GM19035 (cell line): ENCODE data around the gene FBXL3.
A peak's percentile ranks its signal among the peaks of the same experiment; 100 is the strongest.
"Not testable (repeated sequence)": the region's sequence is repeated elsewhere in the genome, so short reads cannot be mapped to it uniquely, and the experiment has no call there.

Experiments
- ATAC-seq: cut with Tn5 transposase; IDR thresholded peaks from one replicate; pipeline ENCODE4 v1.9.1; 2021; ENCODE audit not compliant: unreplicated experiment

FBXL3 gene

GRCh38 chr13:76991796-76992547 is 35.0 kb downstream of the FBXL3 start, which contains the start of gene CLN5:
TSS of gene CLN5 (plus strand) at chr13:76992081. CDS start at chr13:76992099, 18 bp downstream.
- ATAC-seq = peak; percentile 93

DNA sequence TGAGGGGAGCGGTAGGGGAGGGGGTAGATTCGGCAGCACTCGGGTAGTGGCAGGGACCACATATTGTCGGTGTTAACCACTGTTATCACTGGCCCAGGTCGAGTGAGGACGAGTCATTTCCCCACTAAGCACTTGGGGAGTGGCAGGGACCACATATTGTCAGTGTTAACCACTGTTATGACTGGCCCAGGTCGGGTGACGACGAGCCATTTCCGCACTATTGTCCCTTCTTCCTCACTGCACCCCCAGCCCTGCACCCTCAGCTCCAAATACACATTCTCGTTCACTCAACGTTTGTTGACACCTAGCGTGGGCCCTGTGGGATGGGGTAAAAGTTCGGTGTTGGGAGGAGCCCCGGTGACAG is 35.5 kb downstream of the FBXL3 start:
- peak; percentile 61 for ATAC-seq

DNA sequence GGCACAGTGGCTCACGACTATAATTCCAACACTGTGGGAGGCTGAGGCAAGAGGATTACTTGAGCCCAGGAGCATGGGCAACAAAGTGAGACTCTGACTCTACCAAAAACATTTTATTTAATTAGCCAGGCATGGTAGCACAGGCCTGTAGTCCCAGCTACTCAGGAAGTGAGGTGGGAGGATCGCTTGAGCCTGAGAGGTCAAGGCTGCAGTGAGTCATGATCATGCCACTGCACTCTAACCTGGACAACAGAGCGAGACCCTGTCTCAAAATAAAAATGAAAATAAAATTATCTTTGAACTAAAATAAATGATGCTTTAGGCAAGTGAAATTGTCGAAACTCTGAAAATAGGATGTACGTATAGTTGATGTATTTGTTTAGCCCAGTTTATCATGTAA is 43.3 kb downstream of the FBXL3 start:
- no peak for ATAC-seq

- no peak for ATAC-seq
These were observed 44.9 kb downstream of the FBXL3 start for GRCh38 chr13:76982061-76982460.

GRCh38 chr13:76980075-76980718 is 46.8 kb downstream of the FBXL3 start:
- ATAC-seq = peak; percentile 100

DNA sequence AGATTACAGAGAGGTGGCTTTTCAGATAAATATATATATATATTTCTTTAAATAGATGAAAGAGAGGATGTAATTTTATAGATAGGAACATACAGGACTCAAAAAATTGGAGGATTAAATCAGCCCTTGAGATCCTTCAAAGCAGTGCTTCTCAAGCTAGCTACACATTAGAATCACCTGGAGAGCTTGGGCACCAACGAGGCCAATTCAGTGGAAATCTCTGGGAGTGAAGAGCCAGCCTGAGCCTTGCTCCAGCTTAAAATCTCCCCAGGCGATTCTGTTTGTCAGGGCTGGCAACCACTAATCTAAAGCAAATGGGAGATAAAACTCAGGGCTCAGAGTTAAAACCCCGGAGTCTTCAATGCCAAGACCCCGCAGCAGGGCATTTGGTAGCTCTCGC is 50.0 kb downstream of the FBXL3 start:
- no peak for ATAC-seq

GRCh38 chr13:76976490-76976889 is 50.5 kb downstream of the FBXL3 start:
- ATAC-seq = no peak

DNA sequence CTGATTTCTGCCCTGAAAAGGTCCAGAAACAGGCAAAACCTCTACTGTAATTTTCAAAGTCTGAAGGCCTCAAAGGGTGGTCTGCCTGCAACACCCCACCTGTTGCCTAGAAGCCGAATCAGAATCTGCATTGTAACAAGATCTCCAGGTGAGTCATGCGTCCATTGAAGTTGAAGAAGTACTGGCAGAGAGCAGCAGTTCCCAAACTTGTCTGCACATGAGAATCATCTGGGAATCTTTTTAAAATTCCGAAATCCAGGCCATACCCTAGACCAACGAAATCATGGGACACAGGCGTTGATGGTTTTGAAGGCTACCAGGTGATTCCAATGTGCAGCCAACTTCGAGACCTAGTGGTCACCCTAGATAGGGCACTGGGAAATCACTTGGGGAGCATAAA is 51.1 kb downstream of the FBXL3 start:
- ATAC-seq = no peak

DNA sequence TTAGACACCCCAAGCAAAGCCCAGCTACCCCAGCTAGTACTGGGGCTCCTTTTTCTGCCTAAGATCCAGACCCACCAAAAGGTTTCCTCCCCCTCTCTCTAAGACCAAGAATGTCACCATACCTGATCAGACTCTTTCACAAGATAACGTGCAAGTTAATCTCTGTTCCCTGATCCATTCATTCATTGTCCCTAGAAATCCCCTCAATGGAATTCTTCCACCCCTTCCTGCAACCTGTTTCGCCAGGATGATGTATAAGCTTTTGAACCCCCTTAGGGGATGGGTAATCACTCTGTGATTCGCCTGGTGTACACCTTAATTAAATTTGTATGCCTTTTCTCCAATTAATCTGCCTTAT is 52.4 kb downstream of the FBXL3 start:
- ATAC-seq = no peak

GRCh38 chr13:76973920-76974617 is 52.9 kb downstream of the FBXL3 start:
- no peak for ATAC-seq

DNA sequence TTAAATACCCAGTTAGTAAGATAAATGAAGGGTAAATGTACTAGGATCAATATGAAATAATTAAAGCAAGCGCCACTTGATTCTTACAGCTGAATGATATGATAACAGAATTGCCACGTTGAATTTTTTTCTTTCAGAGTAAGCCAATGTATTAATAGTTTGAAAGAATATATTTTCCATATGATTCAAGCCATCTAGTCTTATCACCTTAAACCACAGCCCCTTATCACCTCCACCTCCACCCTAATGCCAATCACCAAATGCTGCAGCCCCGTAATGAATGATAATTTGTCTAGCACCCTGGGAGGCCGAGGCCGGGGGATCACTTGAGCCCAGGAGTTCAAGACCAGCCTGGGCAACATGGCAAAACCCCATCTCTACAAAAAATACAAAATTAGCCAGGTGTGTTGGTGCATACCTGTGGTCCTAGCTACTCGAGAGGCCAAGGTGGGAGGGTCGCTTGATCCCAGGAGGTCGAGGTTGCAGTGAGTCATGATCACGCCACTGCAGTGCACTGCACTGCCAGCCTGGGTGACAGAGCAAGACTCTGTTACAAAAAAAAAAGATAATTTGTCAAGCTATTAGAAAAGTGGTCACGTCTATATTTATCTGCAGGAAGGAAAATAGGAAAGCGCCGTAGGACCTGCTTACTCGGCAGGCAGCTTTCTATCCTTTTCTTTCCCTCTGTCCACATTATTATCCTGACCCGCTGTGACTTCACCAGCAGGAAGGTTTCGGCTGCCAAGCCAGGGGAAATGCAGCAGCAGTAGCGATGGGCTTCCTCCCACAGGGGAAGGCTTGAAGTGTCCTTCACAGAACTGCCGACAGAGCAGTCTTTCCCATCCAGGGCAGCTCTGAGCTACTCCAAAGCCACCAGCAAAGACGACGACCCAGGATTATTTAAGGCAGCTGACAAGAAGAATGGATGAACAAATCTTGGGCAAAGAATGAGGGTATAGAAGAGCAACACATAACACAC is 54.8 kb downstream of the FBXL3 start:
- no peak for ATAC-seq

GRCh38 chr13:76971215-76971614 is 55.7 kb downstream of the FBXL3 start:
- ATAC-seq = no peak

DNA sequence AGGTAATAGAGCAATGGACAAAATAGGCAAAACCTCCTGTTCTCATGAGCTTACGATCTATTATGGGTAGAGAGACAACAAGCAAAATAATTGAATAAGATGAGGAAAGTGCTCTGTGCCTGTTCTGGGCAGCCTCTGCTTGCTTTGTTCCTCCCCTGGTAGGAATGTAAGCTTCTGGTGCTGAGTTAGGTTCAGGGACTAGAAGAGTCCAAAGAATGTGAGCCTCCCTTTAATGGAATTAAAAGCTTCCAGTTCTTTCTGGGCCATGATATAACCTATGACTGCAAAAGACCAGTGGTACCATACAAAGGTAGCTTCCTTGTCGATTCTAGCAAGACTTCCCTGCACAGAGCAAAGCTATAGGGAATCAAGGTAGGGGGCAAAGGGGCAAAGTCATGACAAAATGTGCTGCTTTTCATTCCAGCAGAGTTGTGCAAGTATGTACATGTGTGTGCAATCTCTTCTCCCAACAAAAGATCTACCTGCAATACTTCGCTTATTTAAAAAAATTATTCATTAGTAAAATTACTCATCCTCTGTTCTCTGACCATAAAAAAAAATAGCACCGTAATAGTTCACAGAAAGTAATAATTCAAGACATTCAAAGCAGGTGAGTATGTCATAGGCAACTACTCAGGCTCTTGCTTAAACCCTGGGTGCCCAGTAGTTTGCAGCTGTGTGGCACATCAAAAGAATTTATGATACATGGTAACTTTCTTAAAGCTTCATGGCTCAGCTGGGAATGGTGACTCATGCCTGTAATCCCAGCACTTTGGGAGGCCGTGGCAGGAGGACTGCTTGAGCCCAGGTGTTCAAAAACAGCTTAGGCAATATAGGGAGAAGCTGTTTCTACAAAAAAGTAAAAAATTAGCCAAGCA is 57.2 kb downstream of the FBXL3 start:
- no peak for ATAC-seq

DNA sequence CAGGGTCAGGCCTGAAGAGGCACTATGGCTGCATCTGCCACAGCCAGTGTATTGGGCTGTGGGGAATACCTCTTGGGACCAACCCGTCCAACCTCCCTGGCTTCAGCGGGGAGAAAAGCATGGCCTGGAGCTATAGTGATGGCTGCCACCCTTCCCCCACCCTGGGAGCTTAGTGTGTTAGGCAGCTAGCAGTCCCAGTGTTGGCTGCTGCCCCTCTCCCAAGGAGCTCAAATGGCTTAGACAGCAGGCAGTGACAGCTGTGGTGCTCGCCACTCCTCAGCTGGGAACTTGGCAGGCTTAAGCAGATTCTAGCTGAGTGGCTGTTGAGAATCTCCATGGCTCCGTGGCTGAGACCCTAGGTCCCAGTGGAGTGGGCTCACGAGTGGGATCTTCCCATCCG is 58.9 kb downstream of the FBXL3 start:
- ATAC-seq = no peak

DNA sequence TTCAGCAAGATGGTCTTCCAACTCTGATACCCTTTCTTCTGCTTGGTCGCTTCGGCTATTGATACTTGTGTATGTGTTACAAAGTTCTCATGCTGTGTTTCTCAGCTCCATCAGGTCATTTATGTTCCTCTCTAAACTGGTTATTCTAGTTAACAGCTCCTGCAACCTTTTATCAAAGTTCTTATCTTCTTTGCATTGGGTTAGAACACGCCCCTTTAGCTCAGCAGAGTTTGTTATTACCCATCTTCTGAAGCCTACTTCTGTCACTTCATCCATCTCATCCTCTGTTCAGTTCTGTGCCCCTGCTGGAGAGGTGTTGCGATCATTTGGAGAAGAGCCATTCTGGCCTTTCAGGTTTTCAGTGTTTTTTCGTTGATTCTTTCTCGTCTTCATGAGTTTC is 59.9 kb downstream of the FBXL3 start:
- ATAC-seq = no peak

- ATAC-seq = no peak
These were observed 61.1 kb downstream of the FBXL3 start for GRCh38 chr13:76965759-76966421.

DNA sequence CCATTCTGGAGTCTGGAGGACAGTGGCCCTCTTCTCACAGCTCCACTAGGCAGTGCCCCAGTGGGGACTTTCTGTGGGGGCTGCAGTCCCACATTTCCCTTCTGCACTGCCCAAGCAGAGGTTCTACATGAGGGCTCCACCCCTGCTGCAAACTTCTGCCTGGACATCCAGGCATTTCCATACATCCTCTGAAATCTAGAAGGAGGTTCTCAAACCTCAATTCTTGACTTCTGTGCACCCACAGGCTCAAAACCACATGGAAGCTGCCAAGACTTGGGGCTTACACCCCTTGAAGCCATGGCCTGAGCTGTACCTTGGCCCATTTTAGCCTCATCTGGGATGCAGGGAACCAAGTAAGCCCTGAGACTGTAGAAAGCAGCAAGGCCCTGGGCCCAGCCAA is 67.2 kb downstream of the FBXL3 start:
- not testable (repeated sequence) for ATAC-seq

DNA sequence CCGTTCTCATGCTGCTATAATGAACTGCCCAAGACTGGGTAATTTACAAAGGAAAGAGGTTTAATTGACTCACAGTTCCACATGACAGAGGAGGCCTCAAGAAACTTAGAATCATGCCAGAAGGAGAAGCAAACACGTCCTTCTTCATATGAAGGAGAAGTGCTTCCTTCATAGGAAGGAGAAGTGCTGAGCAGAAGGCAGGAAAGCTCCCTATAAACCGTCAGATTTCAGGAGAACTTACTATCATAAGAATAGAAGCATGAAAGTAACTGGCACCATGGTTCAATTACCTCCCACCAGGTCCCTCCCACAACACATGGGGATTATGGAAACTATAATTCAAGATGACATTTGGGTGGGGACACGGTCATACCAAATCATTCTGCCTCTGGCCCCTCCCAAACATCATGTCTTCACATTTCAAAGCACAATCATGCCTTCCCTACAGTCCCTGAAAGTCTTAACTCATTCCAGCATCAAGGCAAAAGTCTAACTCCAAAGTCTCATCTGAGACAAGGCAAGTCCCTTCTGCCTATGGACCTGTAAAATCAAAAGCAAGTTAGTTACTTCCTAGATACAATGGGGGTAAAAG is 68.0 kb downstream of the FBXL3 start:
- ATAC-seq = no peak

DNA sequence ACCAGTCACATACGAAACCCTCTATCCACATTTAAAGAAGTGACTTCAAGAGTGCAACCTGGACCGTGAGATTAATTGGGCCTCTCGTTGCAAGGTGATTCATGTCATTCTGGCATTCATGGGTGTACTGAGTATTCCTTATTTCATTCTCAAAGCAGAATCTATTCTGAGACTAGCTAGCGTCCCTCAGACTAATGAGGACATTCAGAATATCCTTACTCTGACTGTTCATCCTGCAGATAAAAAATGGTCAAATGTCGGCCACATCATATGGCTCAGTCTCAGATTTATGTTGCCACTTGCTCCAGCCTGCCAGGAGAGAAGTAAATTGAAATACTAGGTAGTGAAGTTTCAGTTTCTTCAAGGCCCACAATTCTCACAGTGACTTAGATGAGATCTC is 71.3 kb downstream of the FBXL3 start:
- no peak for ATAC-seq
